ENCODE results near the gene OPA1.

- TF ChIP-seq CTCF (IDR thresholded peaks at IDR 0.05; ENCODE audit: low read depth, low read length, poor library complexity, severe bottlenecking): no peak
- no peak for TF ChIP-seq EZH2phosphoT487 (IDR thresholded peaks at IDR 0.05; ENCODE audit: borderline replicate concordance, low read length)
These were observed 38.2 kb upstream of the OPA1 start, which contains the start of gene ATP13A4 for GRCh38 chr3:193554811-193555210.

Measured in DOHH2 (cell line).